K562 (cell line): ENCODE measurements around the gene SLC2A8. TPM values are rescaled to one million over a fixed set of nuclear protein-coding genes. Genes with fewer than 3 reads are reported as not detected.

Experiments
- CHD1 ChIP-seq: fragments of 200-600 bp; sonication (generic); IDR thresholded peaks from one replicate; pipeline ENCODE4 v1.6.1; 2012; ENCODE audit warnings: mild to moderate bottlenecking, moderate library complexity, low read length, inconsistent platforms
- DACH1 ChIP-seq: fragments of 450-650 bp; IDR thresholded peaks from 2 replicates; pipeline ENCODE4 v1.6.1; 2018; ENCODE audit not compliant: partially characterized antibody
- E2F3 ChIP-seq: fragments of 250-450 bp; sonication (Bioruptor Pico); IDR thresholded peaks from 2 replicates; pipeline ENCODE4 v1.4.0; 2020; ENCODE audit warnings: mild to moderate bottlenecking
- ELK3 ChIP-seq: fragments of 450-650 bp; formaldehyde crosslinking; IDR thresholded peaks from 2 replicates; pipeline ENCODE4 v1.4.0; 2020; ENCODE audit warnings: mild to moderate bottlenecking
- FOXM1 ChIP-seq, 2 experiments: fragments of 450-650 bp in 1 of 2; sonication (generic) in 1 of 2; formaldehyde crosslinking in 1 of 2; IDR thresholded peaks; 2 replicates each; pipeline versions ENCODE4 v1.6.1 to v1.9.0; 2017 to 2022; ENCODE audit warnings: low read depth in 2 of 2, mild to moderate bottlenecking in 2 of 2, missing genetic modification reagents in 1 of 2, moderate library complexity in 1 of 2
- GABPA ChIP-seq: fragments of 200-800 bp; sonication (Bioruptor generic); conservative IDR thresholded peaks from 2 replicates; pipeline ENCODE4 v1.6.1; 2016; ENCODE audit warnings: low read depth, missing genetic modification characterization, missing compliant biosample characterization
- KAT7 ChIP-seq: sonication (generic); formaldehyde crosslinking; IDR thresholded peaks from 2 replicates; pipeline ENCODE4 v1.8.0; 2022; ENCODE audit warnings: missing genetic modification reagents, mild to moderate bottlenecking, borderline replicate concordance
- MBD1 ChIP-seq: fragments of 250-450 bp; sonication (Bioruptor Pico); IDR thresholded peaks from 2 replicates; pipeline ENCODE4 v1.8.0; 2022; ENCODE audit warnings: inconsistent platforms
- PHF20 ChIP-seq: fragments of 450-650 bp; IDR thresholded peaks from 2 replicates; pipeline ENCODE4 v1.6.1; 2018; ENCODE audit not compliant: partially characterized antibody
- PKNOX1 ChIP-seq: fragments of 450-650 bp; IDR thresholded peaks from 2 replicates; pipeline ENCODE4 v1.6.1; 2016
- RAD21 ChIP-seq, 2 experiments: fragments of 250-450 bp in 1 of 2; fragments of 450-650 bp in 1 of 2; sonication (Bioruptor Pico) in 1 of 2; formaldehyde crosslinking in 1 of 2; IDR thresholded peaks in 1 of 2; conservative IDR thresholded peaks in 1 of 2; 2 replicates each; pipeline versions ENCODE4 v1.4.0 to v1.8.0; 2020 to 2022; ENCODE audit warnings: mild to moderate bottlenecking in 2 of 2, moderate library complexity in 1 of 2
- RBM15 ChIP-seq: fragments of 200-400 bp; formaldehyde crosslinking; IDR thresholded peaks from 2 replicates; pipeline ENCODE4 v1.6.1; 2018; ENCODE audit warnings: mild to moderate bottlenecking, low read length, moderate library complexity; ENCODE audit not compliant: insufficient read depth
- RNF2 ChIP-seq: sonication (generic); IDR thresholded peaks from 2 replicates; pipeline ENCODE4 v1.6.1; 2016
- STAG1 ChIP-seq: sonication (generic); formaldehyde crosslinking; IDR thresholded peaks from 2 replicates; pipeline ENCODE4 v1.5.0; 2020; ENCODE audit warnings: missing genetic modification reagents, borderline replicate concordance
- TAF7 ChIP-seq: fragments of 450-650 bp; IDR thresholded peaks from 2 replicates; pipeline ENCODE4 v1.6.1; 2016; ENCODE audit warnings: missing genetic modification characterization, missing compliant biosample characterization
- TCF7 ChIP-seq: sonication (generic); IDR thresholded peaks from 2 replicates; pipeline ENCODE4 v1.6.1; 2016; ENCODE audit warnings: antibody characterized with exemption, borderline replicate concordance
- TEAD2 ChIP-seq: fragments of 450-650 bp; IDR thresholded peaks from 2 replicates; pipeline ENCODE4 v1.6.1; 2016; ENCODE audit warnings: missing genetic modification characterization, control low read depth, missing compliant biosample characterization
- ZNF347 ChIP-seq: fragments of 450-650 bp; formaldehyde crosslinking; IDR thresholded peaks from 2 replicates; pipeline ENCODE4 v1.4.0; 2020; ENCODE audit warnings: low read depth, mild to moderate bottlenecking, moderate library complexity
- ZNF449 ChIP-seq: fragments of 250-450 bp; sonication (Bioruptor Pico); IDR thresholded peaks from 2 replicates; pipeline ENCODE4 v1.8.0; 2022; ENCODE audit warnings: moderate library complexity, mild to moderate bottlenecking, inconsistent platforms
- ZNF764 ChIP-seq: fragments of 250-450 bp; sonication (Bioruptor Pico); IDR thresholded peaks from 2 replicates; pipeline ENCODE4 v1.4.0; 2020; ENCODE audit warnings: low read depth, mild to moderate bottlenecking, moderate library complexity
- ZSCAN32 ChIP-seq: fragments of 450-650 bp; formaldehyde crosslinking; IDR thresholded peaks from 2 replicates; pipeline ENCODE4 v1.4.0; 2020; ENCODE audit warnings: mild to moderate bottlenecking, moderate library complexity
- polyA plus RNA-seq, 8 experiments: library from polyadenylated mRNA; depleted of rRNA in 4 of 8; stranded (reverse) in 5 of 8; unstranded in 3 of 8; fragments of >200 nt; fragmentation: Nextera tagmentation in 2 of 8; fragmentation: Illumina TruSeq in 1 of 8; extraction: Ambion mirVana in 2 of 8; extraction: Trizol in 1 of 8; gene quantifications; 2 replicates each; pipeline versions ENCODE4 v1.2.1 to v1.2.3, GENCODE V29; 2011 to 2014; ENCODE audit warnings: inconsistent platforms in 1 of 8, missing spikeins in 1 of 8
- total RNA-seq, 7 experiments: library from RNA; depleted of rRNA in 6 of 7; stranded (reverse); fragments of >200 nt in 6 of 7; fragmentation: Illumina TruSeq in 2 of 7; extraction: Trizol in 2 of 7; gene quantifications; 2 replicates each; pipeline versions ENCODE4 v1.2.1 to v1.2.3, GENCODE V29; 2011 to 2021; ENCODE audit warnings: low replicate concordance in 1 of 7
- TF ChIP-seq, protein P1 (sequence below): IDR thresholded peaks from 2 replicates; pipeline ENCODE4 v1.6.1; 2011; ENCODE audit not compliant: insufficient read length; ENCODE audit errors: extremely low read depth

Gene SLC2A8
- total and polyA plus RNA-seq, 9 of the 15 experiments (the other 6 are each of a cell fraction or from before 2014, with no cell fraction given): 0.13 to 12.9 (median 5.2) TPM

- TF ChIP-seq ELK3 (CRISPR knock-in tag): no peak
- no peak for TF ChIP-seq KAT7 (CRISPR knock-in tag)
- peak; percentile 91 for TF ChIP-seq PHF20
- no peak for TF ChIP-seq DACH1
- no peak for TF ChIP-seq TCF7
- 0 out of 2 replicates have a peak, but pooled peaks have one; percentile 58 for TF ChIP-seq E2F3 (CRISPR knock-in tag)
- TF ChIP-seq TAF7 (tag): peak; percentile 35; the same call in 1 of the 2 replicates
- TF ChIP-seq CHD1: no peak
- TF ChIP-seq MBD1 (CRISPR knock-in tag): no peak
- TF ChIP-seq RNF2: no peak; the same call in 1 of the 2 replicates
- TF ChIP-seq ZNF764 (CRISPR knock-in tag): 0 out of 2 replicates have a peak, but pooled peaks have one; percentile 49
- TF ChIP-seq, protein P1, sequence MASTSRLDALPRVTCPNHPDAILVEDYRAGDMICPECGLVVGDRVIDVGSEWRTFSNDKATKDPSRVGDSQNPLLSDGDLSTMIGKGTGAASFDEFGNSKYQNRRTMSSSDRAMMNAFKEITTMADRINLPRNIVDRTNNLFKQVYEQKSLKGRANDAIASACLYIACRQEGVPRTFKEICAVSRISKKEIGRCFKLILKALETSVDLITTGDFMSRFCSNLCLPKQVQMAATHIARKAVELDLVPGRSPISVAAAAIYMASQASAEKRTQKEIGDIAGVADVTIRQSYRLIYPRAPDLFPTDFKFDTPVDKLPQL: peak; percentile 94
- TF ChIP-seq RAD21 (CRISPR knock-in tag; conservative IDR thresholded peaks at IDR 0.05 in 1 of 2, IDR thresholded peaks at IDR 0.05 in 1 of 2): no peak
- no peak for TF ChIP-seq TEAD2 (tag)
- no peak for TF ChIP-seq PKNOX1
- no peak for TF ChIP-seq FOXM1 (IDR thresholded peaks at IDR 0.05; ENCODE audit: low read depth)
- no peak for TF ChIP-seq FOXM1 (CRISPR knock-in tag; IDR thresholded peaks at IDR 0.05; ENCODE audit: low read depth)
- no peak for TF ChIP-seq ZSCAN32 (CRISPR knock-in tag)
- TF ChIP-seq RBM15: no peak
- TF ChIP-seq ZNF347 (CRISPR knock-in tag): no peak
- no peak for TF ChIP-seq STAG1 (CRISPR knock-in tag)
- no peak for TF ChIP-seq ZNF449 (CRISPR knock-in tag)
- TF ChIP-seq GABPA (tag): peak; percentile 97
These were observed 27.1 kb downstream of the SLC2A8 start, which contains the start of gene ZNF79 (continued) for GRCh38 chr9:127423934-127424675.
